GM23338 (cell line): Measurements from ENCODE around the gene ADAT1. TPM values are rescaled to one million over a fixed set of nuclear protein-coding genes. Genes with fewer than 3 reads are reported as not detected.
A peak's percentile ranks its signal among the peaks of the same experiment; 100 is the strongest.

Experiments used
- ATAC-seq: fragments of 200-7000 bp; cut with Tn5 transposase; 3 replicates; pipeline ENCODE4 v1.9.1; 2020
- DNase-seq: peaks from one replicate; pipeline ENCODE4 v3.0.0-alpha.2; 2015; ENCODE audit warnings: low spot score
- H2AFZ ChIP-seq: fragments of 200-600 bp; sonication (generic); 2 replicates; pipeline ENCODE4 v1.8.0; 2016; ENCODE audit warnings: antibody characterized with exemption, mild to moderate bottlenecking, moderate library complexity
- H3F3A ChIP-seq: fragments of 200-600 bp; sonication (generic); replicated peaks from 2 replicates; pipeline ENCODE4 v1.8.0; 2017; ENCODE audit warnings: antibody characterized with exemption, mixed run types, low read depth
- H3K27ac ChIP-seq: fragments of 200-600 bp; sonication (generic); 2 replicates; pipeline ENCODE4 v1.6.1; 2016; ENCODE audit warnings: low read depth
- H3K27me3 ChIP-seq: fragments of 200-600 bp; sonication (generic); 2 replicates; pipeline ENCODE4 v1.8.0; 2016; ENCODE audit warnings: mild to moderate bottlenecking, mixed run types, moderate library complexity; ENCODE audit not compliant: insufficient read depth
- H3K36me3 ChIP-seq: fragments of 200-600 bp; sonication (generic); 2 replicates; pipeline ENCODE4 v1.8.0; 2016; ENCODE audit warnings: mild to moderate bottlenecking; ENCODE audit not compliant: insufficient read depth
- H3K4me1 ChIP-seq: fragments of 200-600 bp; sonication (generic); 2 replicates; pipeline ENCODE4 v1.8.0; 2016; ENCODE audit warnings: mild to moderate bottlenecking, moderate library complexity; ENCODE audit not compliant: insufficient read depth
- H3K4me2 ChIP-seq: fragments of 200-600 bp; sonication (generic); 2 replicates; pipeline ENCODE4 v1.7.1; 2017; ENCODE audit warnings: mixed run types
- H3K4me3 ChIP-seq: fragments of 200-600 bp; sonication (generic); 2 replicates; pipeline ENCODE4 v1.6.1; 2016; ENCODE audit warnings: mixed run types
- H3K79me2 ChIP-seq: fragments of 200-600 bp; sonication (generic); replicated peaks from 2 replicates; pipeline ENCODE4 v1.8.0; 2017; ENCODE audit warnings: mild to moderate bottlenecking; ENCODE audit not compliant: insufficient read depth
- H3K9me2 ChIP-seq: fragments of 200-600 bp; sonication (generic); 2 replicates; pipeline ENCODE4 v1.8.0; 2017; ENCODE audit not compliant: insufficient read depth
- H4K20me1 ChIP-seq: fragments of 200-600 bp; sonication (generic); replicated peaks from 2 replicates; pipeline ENCODE4 v1.8.0; 2017; ENCODE audit warnings: mild to moderate bottlenecking; ENCODE audit not compliant: insufficient read depth
- H3K27ac Mint-ChIP-seq: 2 replicates; pipeline ENCODE4 v1.8.0; 2020; ENCODE audit warnings: inconsistent platforms, mild to moderate bottlenecking, moderate library complexity, mixed read lengths
- H3K27me3 Mint-ChIP-seq: 3 replicates; pipeline ENCODE4 v1.8.0; 2022; ENCODE audit warnings: low read depth, mild to moderate bottlenecking, moderate library complexity, mixed read lengths, inconsistent platforms; ENCODE audit not compliant: insufficient read depth, poor library complexity
- H3K36me3 Mint-ChIP-seq: 3 replicates; pipeline ENCODE4 v1.8.0; 2021; ENCODE audit warnings: low read depth, mild to moderate bottlenecking, inconsistent platforms, moderate library complexity, mixed read lengths
- H3K4me1 Mint-ChIP-seq: 3 replicates; pipeline ENCODE4 v1.8.0; 2020; ENCODE audit warnings: mild to moderate bottlenecking, inconsistent platforms, mixed read lengths
- H3K4me3 Mint-ChIP-seq: 3 replicates; pipeline ENCODE4 v1.8.0; 2021; ENCODE audit warnings: moderate library complexity, mild to moderate bottlenecking, inconsistent platforms, mixed read lengths
- H3K9me3 Mint-ChIP-seq: 3 replicates; pipeline ENCODE4 v1.8.0; 2020; ENCODE audit warnings: moderate library complexity, mild to moderate bottlenecking, inconsistent platforms, mixed read lengths
- CREB1 ChIP-seq: fragments of 250-450 bp; sonication (Bioruptor Pico); IDR thresholded peaks from 2 replicates; pipeline ENCODE4 v1.5.0; 2020; ENCODE audit warnings: low read depth, mild to moderate bottlenecking, moderate library complexity
- EZH2 ChIP-seq: fragments of 200-600 bp; sonication (generic); IDR thresholded peaks from one replicate; pipeline ENCODE4 v1.8.0; 2017; ENCODE audit warnings: antibody characterized with exemption, mild to moderate bottlenecking, low read depth; ENCODE audit not compliant: unreplicated experiment
- EZH2phosphoT487 ChIP-seq: fragments of 200-600 bp; sonication (generic); IDR thresholded peaks from one replicate; pipeline ENCODE4 v1.8.1; 2018; ENCODE audit warnings: antibody characterized with exemption; ENCODE audit not compliant: unreplicated experiment
- JUNB ChIP-seq: IDR thresholded peaks from one replicate; pipeline ENCODE4 v1.6.1; 2016; ENCODE audit warnings: antibody characterized with exemption; ENCODE audit not compliant: unreplicated experiment
- NANOG ChIP-seq: IDR thresholded peaks from 2 replicates; pipeline ENCODE4 v1.6.1; 2016; ENCODE audit warnings: antibody characterized with exemption, borderline replicate concordance
- POLR2AphosphoS5 ChIP-seq: IDR thresholded peaks from 2 replicates; pipeline ENCODE4 v1.6.1; 2016; ENCODE audit warnings: antibody characterized with exemption, low read depth
- STAT1 ChIP-seq: IDR thresholded peaks from one replicate; pipeline ENCODE4 v1.6.1; 2016; ENCODE audit warnings: antibody characterized with exemption; ENCODE audit not compliant: unreplicated experiment
- ZNF114 ChIP-seq: fragments of 250-450 bp; sonication (Bioruptor Pico); IDR thresholded peaks from 2 replicates; pipeline ENCODE4 v1.5.0; 2020; ENCODE audit warnings: mild to moderate bottlenecking, moderate library complexity
- ZNF331 ChIP-seq: fragments of 250-450 bp; sonication (Bioruptor Pico); IDR thresholded peaks from 2 replicates; pipeline ENCODE4 v1.5.0; 2020; ENCODE audit warnings: low read depth, mild to moderate bottlenecking, moderate library complexity
- polyA plus RNA-seq: library from polyadenylated mRNA; unstranded; fragments of >200 nt; fragmentation: Nextera tagmentation; extraction: Ambion mirVana; gene quantifications from 2 replicates; pipeline ENCODE4 v1.2.1, GENCODE V29; 2016
- total RNA-seq: library from RNA; depleted of rRNA; stranded (reverse); fragments of >200 nt; shearing (Covaris generic); gene quantifications from 2 replicates; pipeline ENCODE4 v1.2.3, GENCODE V29; 2014
- TF ChIP-seq, protein P1 (sequence below): IDR thresholded peaks from 2 replicates; pipeline ENCODE4 v1.6.1; 2016; ENCODE audit warnings: antibody characterized with exemption
- TF ChIP-seq, protein P2 (sequence below), 2 experiments: fragments of 200-600 bp in 1 of 2; sonication (generic) in 1 of 2; conservative IDR thresholded peaks; 2 replicates each; pipeline versions ENCODE4 v1.5.1 to v1.6.1; 2016 to 2017; ENCODE audit warnings: antibody characterized with exemption in 2 of 2, low read depth in 2 of 2, mild to moderate bottlenecking in 2 of 2, moderate library complexity in 1 of 2

The ADAT1 gene
- total and polyA plus RNA-seq, 2 experiments from 2014 or later: 17.4 to 53.6 TPM

DNA sequence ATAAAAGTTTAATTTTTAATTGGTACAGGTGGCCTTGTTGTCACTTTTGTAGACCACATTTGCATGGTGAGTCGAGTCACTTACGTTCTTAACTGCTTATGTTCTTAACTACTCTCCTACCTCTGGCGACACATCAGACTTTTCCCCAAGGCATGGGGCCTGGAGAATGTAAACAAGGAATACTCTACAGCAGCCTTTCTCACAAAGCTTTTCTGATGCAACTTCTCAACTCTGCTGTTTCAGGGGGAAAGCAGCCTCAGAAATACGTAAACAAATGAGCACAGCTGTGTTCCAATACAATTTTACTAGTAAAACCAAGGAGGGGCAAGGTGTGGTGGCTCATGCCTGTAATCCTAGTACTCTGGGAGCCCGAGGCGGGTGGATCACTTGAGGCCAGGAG lies 17.5 kb upstream of the ADAT1 start:
- Histone ChIP-seq H3K36me3 (peaks cover 91% of the 10 kb centered on the region), H2AFZ (no peak overlapping the region), H3K79me2 (peaks cover 53% of the 10 kb centered on the region), H3K4me1 (no peaks in the 10 kb centered on the region), H3K4me2 (no peak overlapping the region), H3K9me2 (no peaks in the 10 kb centered on the region), H3F3A (peaks cover 9% of the 10 kb centered on the region; the same call in 1 of the 2 replicates), H3K27ac (peak overlapping the region; percentile 39; the same call in 1 of the 2 replicates), H4K20me1 (peaks cover 37% of the 10 kb centered on the region), H3K4me3 (no peak overlapping the region), H3K27me3 (no peaks in the 10 kb centered on the region)
- no peak for ATAC-seq
- H3K27ac Mint-ChIP-seq: no peak overlapping the region; the same call in 1 of the 2 replicates
- no peaks in the 10 kb centered on the region for H3K9me3 Mint-ChIP-seq
- no peak overlapping the region for H3K4me3 Mint-ChIP-seq
- DNase-seq: no peak
- no peak for TF ChIP-seq JUNB
- TF ChIP-seq STAT1: no peak
- peaks cover 89% of the 10 kb centered on the region for H3K36me3 Mint-ChIP-seq
- H3K27me3 Mint-ChIP-seq: no peaks in the 10 kb centered on the region
- peaks cover 5% of the 10 kb centered on the region for H3K4me1 Mint-ChIP-seq

DNA sequence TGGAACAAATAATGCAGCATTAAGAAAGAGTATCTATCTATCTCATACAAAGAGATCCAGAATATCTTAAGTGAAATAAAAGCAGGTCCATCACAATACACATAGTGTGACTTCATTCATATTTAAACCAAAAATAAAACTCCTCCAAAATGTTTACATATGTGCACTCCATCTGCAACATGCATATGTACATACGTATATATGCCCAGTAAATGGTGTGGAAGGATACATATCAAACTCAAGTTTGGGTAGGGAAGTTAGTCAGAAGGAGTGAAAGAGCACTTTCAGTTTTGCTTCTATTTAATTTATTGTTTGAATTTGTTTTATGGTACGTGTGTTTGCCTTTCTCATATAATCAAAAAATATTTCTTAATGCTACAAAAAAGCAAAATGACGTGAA lies 12.0 kb upstream of the ADAT1 start:
- no peaks in the 10 kb centered on the region for H3K4me1 ChIP-seq
- no peak overlapping the region for H3K4me3 ChIP-seq
- H4K20me1 ChIP-seq: peaks cover 3% of the 10 kb centered on the region; the same call in 1 of the 2 replicates
- DNase-seq (no peak), ATAC-seq (no peak)
- H3K9me3 Mint-ChIP-seq: no peaks in the 10 kb centered on the region
- no peaks in the 10 kb centered on the region for H3K9me2 ChIP-seq
- 0 out of 2 replicates have a peak, but pooled peaks cover 5% of the 10 kb centered on the region for H3F3A ChIP-seq
- H2AFZ ChIP-seq: no peak overlapping the region
- H3K36me3 ChIP-seq: peaks cover 98% of the 10 kb centered on the region
- H3K27ac ChIP-seq: no peak overlapping the region
- no peaks in the 10 kb centered on the region for H3K27me3 ChIP-seq
- H3K36me3 Mint-ChIP-seq: peaks cover 97% of the 10 kb centered on the region
- 0 out of 2 replicates have a peak, but pooled peaks cover 3% of the 10 kb centered on the region for H3K79me2 ChIP-seq
- H3K27ac Mint-ChIP-seq: no peak overlapping the region
- peaks cover 2% of the 10 kb centered on the region for H3K27me3 Mint-ChIP-seq
- H3K4me1 Mint-ChIP-seq: no peaks in the 10 kb centered on the region
- TF ChIP-seq CREB1 (CRISPR knock-in tag): no peak
- TF ChIP-seq, protein P1, sequence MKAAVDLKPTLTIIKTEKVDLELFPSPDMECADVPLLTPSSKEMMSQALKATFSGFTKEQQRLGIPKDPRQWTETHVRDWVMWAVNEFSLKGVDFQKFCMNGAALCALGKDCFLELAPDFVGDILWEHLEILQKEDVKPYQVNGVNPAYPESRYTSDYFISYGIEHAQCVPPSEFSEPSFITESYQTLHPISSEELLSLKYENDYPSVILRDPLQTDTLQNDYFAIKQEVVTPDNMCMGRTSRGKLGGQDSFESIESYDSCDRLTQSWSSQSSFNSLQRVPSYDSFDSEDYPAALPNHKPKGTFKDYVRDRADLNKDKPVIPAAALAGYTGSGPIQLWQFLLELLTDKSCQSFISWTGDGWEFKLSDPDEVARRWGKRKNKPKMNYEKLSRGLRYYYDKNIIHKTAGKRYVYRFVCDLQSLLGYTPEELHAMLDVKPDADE: no peak
- H3K4me3 Mint-ChIP-seq: no peak overlapping the region
- no peak overlapping the region for H3K4me2 ChIP-seq

DNA sequence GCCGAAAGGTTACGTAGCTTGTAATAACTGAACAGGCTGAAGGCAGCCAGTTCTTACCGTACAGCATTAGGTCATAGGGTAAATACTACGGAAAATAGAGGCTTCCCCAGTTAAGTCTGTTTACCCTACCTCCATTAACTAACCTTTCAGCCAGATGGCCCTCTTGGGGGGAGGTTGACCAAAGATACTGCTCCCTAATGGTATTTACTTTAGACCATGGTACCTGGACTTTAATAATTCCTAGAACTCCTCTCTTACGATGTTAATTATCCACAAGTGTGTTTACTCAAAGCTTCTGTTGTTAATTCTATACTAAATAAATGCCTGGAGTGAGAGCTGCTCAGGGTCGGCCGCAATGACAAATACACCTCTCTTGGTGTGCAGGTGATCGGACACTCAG lies 9.8 kb upstream of the ADAT1 start:
- Histone ChIP-seq H3K9me2 (no peaks in the 10 kb centered on the region), H3F3A (0 out of 2 replicates have a peak, but pooled peaks cover 10% of the 10 kb centered on the region), H3K27me3 (no peaks in the 10 kb centered on the region), H3K36me3 (peaks cover 97% of the 10 kb centered on the region), H3K79me2 (no peaks in the 10 kb centered on the region), H3K4me3 (no peak overlapping the region), H4K20me1 (0 out of 2 replicates have a peak, but pooled peaks cover 3% of the 10 kb centered on the region), H3K4me1 (no peaks in the 10 kb centered on the region), H3K4me2 (no peak overlapping the region), H2AFZ (no peak overlapping the region), H3K27ac (no peak overlapping the region)
- peaks cover 99% of the 10 kb centered on the region for H3K36me3 Mint-ChIP-seq
- ATAC-seq (no peak), DNase-seq (no peak)
- H3K4me1 Mint-ChIP-seq: no peaks in the 10 kb centered on the region
- no peak for TF ChIP-seq ZNF331 (CRISPR knock-in tag)
- TF ChIP-seq EZH2phosphoT487: no peak
- TF ChIP-seq NANOG: no peak
- no peak for TF ChIP-seq EZH2
- TF ChIP-seq, protein P2, sequence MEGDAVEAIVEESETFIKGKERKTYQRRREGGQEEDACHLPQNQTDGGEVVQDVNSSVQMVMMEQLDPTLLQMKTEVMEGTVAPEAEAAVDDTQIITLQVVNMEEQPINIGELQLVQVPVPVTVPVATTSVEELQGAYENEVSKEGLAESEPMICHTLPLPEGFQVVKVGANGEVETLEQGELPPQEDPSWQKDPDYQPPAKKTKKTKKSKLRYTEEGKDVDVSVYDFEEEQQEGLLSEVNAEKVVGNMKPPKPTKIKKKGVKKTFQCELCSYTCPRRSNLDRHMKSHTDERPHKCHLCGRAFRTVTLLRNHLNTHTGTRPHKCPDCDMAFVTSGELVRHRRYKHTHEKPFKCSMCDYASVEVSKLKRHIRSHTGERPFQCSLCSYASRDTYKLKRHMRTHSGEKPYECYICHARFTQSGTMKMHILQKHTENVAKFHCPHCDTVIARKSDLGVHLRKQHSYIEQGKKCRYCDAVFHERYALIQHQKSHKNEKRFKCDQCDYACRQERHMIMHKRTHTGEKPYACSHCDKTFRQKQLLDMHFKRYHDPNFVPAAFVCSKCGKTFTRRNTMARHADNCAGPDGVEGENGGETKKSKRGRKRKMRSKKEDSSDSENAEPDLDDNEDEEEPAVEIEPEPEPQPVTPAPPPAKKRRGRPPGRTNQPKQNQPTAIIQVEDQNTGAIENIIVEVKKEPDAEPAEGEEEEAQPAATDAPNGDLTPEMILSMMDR (conservative IDR thresholded peaks at IDR 0.05; ENCODE audit: low read depth in 2 of 2): no peak
- no peak for TF ChIP-seq ZNF114
- TF ChIP-seq JUNB: no peak
- TF ChIP-seq CREB1 (CRISPR knock-in tag): no peak
- no peak for TF ChIP-seq POLR2AphosphoS5
- peaks cover 2% of the 10 kb centered on the region for H3K27me3 Mint-ChIP-seq
- H3K4me3 Mint-ChIP-seq: no peak overlapping the region
- H3K9me3 Mint-ChIP-seq: no peaks in the 10 kb centered on the region
- H3K27ac Mint-ChIP-seq: no peak overlapping the region
